GM21390 (cell line): ENCODE measurements around the gene ZNF428.
"Not testable (repeated sequence)": the region's sequence is repeated elsewhere in the genome, so short reads cannot be mapped to it uniquely, and the experiment has no call there.

Experiments used
- ATAC-seq: cut with Tn5 transposase; IDR thresholded peaks from one replicate; pipeline ENCODE4 v1.9.1; 2021; ENCODE audit not compliant: unreplicated experiment

The ZNF428 gene

DNA sequence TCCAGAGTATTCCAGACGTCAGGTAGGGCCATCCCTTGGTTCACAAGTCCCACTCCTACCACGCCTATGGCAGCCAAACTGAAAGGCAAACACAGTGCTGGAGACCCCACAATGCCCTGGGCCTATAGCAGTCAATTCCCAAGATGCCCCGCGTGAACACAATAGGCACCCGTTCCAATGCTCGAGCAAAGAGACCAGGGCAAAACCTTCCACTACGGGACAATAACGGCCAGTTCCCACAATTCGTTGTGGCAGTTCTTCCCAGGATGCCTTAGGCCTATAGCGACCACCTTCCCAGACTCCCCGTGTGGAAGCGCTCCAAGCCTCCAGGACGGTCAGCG, 538 bp downstream of the ZNF428 start:
- ATAC-seq = peak; percentile 31

- ATAC-seq = no peak
Measured at GRCh38 chr19:43616954-43617353, 2.5 kb downstream of the ZNF428 start.

- ATAC-seq = no peak
Measured at GRCh38 chr19:43616306-43616705, 3.1 kb downstream of the ZNF428 start.

- no peak for ATAC-seq
Measured at GRCh38 chr19:43612374-43612773, 7.1 kb downstream of the ZNF428 start.

GRCh38 chr19:43611788-43612187, 7.6 kb downstream of the ZNF428 start, which contains the start of gene SRRM5:
TSS of gene SRRM5 (plus strand) at chr19:43612088. CDS start at chr19:43612122, 34 bp downstream.
- ATAC-seq = no peak

GRCh38 chr19:43610493-43610892, 8.9 kb downstream of the ZNF428 start:
- no peak for ATAC-seq

DNA sequence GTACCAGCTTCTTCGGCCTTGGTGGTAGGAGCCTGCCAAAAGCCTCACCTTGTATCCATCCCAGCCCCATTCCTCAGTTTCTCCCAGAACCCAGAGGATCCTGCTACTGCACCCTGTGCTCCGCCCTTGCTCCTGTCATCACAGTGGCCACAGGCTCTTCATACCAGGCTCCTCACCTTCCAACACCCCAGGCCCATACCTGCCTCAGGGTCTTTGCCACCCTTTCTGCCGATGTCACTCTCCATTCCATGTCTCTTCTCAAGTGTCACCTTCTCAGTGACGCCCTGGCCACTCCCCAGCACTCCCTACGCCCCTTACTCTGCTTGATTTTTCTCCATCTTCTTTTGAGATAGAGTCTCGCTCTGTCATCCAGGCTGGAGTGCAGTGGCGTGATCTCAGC, 9.6 kb downstream of the ZNF428 start:
- ATAC-seq = no peak

- ATAC-seq = no peak
Measured at GRCh38 chr19:43607238-43608205, 11.9 kb downstream of the ZNF428 start.

DNA sequence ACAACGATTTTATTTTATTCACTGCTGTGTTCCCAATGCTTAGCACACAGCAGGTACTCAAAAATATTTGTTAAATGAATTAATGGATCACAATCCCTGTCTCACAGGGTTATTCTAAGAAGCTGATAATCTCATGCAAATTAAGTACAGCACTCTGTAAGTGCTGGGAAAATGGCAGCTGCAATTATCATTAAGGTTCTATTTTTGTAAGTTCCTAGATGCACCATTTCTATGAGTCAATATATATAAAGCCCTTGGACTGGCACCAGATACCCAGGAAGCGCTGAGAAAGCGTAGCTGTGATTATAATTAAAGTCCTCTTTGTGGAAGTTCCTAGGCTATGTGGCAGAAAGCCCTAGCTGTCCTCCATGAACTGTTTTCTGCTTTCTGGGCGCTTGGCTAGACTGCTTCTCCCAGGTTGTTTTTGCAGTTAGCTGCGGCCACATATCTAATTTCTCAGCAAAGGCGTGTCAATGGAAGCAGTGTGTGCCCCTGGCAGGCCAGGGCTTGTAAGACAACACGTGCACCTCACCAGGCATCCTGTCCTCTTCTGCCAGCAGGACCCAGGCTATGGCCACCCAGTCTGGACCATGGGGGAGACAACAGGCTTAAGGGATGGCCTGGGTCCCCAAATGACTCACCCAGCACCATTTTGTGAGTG, 12.7 kb downstream of the ZNF428 start:
- no peak for ATAC-seq

- ATAC-seq = no peak
Measured at GRCh38 chr19:43605875-43606568, 13.4 kb downstream of the ZNF428 start.

GRCh38 chr19:43600326-43600725, 19.1 kb downstream of the ZNF428 start:
- ATAC-seq = not testable (repeated sequence)

DNA sequence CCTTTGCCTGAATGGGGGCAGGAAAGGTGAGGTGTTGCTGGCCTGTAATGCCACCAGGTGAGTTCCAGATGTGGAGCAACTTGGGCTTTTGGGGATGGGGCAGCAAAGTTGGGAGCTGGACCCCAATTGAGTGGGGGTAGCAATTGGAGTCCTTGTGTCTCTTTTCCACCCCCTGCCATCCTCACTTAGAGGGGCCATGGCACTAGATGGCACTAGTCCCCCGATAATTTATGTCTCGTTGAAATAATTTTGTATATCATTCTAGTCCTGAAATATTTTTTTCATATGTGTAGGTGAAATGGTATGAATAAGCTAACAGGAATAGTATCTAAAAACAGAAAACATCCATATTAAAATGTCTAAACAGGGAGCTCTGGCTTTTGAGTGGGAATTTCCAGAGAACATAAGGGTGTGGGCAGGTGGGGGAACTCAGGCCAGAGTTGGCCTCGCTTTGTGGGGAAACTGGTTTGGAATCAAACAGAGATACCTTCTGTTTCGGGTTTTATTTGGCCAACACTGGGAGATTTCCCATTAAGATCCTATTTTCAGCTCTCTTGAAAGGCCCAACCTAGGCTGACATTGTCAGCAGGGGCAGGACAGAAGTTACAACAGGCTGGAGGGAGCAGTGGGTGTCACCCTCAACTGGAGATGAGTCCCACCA, 19.7 kb downstream of the ZNF428 start:
- no peak for ATAC-seq

DNA sequence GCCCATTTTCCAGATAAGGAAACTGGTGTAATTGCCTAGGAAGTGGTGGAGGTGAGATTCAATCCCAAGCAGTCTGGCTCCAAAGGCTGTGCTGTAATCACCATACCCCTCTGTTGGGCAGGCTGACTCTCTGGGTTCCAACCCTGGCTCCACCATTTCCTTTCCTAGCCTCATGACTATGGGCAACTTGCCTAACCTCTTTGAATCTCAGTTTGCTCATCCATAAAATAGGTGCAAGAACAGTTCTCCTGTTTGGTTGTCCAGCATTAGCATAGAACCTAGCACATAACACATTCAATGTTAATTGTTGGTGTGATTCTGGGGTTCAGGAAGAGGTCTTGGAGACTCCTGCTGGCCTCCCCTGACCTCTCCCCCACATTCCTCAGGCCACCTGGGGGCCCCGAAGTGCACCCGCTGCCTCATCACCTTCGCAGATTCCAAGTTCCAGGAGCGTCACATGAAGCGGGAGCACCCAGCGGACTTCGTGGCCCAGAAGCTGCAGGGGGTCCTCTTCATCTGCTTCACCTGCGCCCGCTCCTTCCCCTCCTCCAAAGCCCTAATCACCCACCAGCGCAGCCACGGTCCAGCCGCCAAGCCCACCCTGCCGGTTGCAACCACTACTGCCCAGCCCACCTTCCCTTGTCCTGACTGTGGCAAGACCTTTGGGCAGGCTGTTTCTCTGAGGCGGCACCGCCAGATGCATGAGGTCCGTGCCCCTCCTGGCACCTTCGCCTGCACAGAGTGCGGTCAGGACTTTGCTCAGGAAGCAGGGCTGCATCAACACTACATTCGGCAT, 20.8 kb downstream of the ZNF428 start:
- no peak for ATAC-seq

GRCh38 chr19:43597876-43598275, 21.6 kb downstream of the ZNF428 start:
- no peak for ATAC-seq

GRCh38 chr19:43596842-43597461, 22.5 kb downstream of the ZNF428 start:
- no peak for ATAC-seq

GRCh38 chr19:43595999-43596841, 23.2 kb downstream of the ZNF428 start, which contains the start of the genes IRGQ and ZNF576:
TSS of gene IRGQ (minus strand) at chr19:43596134. CDS start at chr19:43595338, 796 bp downstream.
TSS of gene ZNF576 (plus strand) at chr19:43596595. CDS start at chr19:43597109, 514 bp downstream.
- peak; percentile 71 for ATAC-seq

GRCh38 chr19:43595605-43595998, 23.8 kb downstream of the ZNF428 start:
- no peak for ATAC-seq

GRCh38 chr19:43594710-43595604, 24.5 kb downstream of the ZNF428 start:
- peak; percentile 39 for ATAC-seq
